Measurements from ENCODE around the gene PPP6R1.

PPP6R1 gene

DNA sequence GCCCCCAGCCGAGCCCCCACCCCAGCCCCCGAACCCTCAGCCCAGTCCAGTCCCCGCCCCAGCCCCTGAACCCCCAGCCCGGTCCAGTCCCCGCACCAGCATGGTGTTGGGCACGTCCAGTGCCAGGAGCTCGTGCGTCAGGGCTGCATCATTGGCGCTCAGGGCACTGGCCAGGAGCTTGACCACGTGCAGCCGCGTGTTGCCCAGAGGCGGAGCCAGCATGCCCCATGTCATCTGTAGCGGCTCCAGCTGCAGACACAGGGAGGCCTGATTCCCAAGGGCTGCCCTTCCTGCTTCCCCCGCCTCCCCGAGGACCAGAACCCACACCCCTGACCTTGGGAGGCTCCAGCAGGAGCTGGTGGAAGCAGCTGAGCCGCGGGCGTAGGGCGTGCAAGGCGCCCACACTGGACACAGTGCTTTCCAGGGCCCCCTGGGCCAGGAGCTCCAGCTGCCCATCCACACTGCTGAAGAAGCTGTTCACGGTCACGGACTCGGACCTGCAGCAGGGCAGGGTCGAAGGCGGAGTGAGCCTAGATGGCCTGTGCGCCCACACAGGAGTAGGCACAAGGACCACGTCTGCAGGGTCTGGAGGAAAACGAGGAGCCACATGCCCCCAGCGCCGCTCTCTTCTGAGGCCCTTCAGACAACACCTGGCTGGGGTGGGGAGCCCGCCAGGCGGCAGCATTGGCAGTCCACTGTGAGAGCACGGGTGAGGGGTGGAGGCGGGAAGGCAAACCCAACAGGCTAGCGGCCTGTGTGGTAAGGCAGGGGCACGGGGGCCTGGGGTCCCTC, 17.5 kb downstream of the PPP6R1 start:
- H3K36me3 ChIP-seq (ENCODE audit: control insufficient read depth, insufficient read depth, low read length): peaks cover 94% of the 10 kb centered on the region
- no peaks in the 10 kb centered on the region for H3K4me1 ChIP-seq (ENCODE audit: control insufficient read depth, insufficient read depth, low read length, poor library complexity, severe bottlenecking)
- no peak overlapping the region for H3K4me3 ChIP-seq (ENCODE audit: extremely low read depth, insufficient read depth, low read length, poor library complexity, severe bottlenecking)
- 97 to 98% methylated on average over 26 to 33 of the region's 37 CpGs for WGBS, 2 experiments (ENCODE audit: insufficient coverage in 2 of 2)
- no peak overlapping the region for H3K27ac ChIP-seq (ENCODE audit: low read depth, low read length, severe bottlenecking)
- no peaks in the 10 kb centered on the region for H3K9me3 ChIP-seq (ENCODE audit: control insufficient read depth, low read length)

DNA sequence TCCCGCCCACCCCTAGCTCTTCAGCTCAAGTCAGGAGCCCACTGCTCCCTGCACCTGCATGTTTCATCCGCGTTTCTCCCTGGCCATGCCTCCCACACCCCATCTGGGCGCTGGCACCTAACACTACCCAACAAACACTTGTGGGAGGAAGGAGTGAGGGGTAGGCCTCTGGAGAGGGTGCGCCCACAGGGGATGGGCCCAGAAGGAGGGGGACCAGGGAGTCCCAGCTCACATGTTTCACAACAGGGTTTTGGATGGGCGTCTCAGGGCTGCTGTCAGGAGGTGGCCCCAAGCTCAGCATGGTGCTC, 18.1 kb downstream of the PPP6R1 start:
- peaks cover 94% of the 10 kb centered on the region for H3K36me3 ChIP-seq (ENCODE audit: control insufficient read depth, insufficient read depth, low read length)
- no peak overlapping the region for H3K27ac ChIP-seq (ENCODE audit: low read depth, low read length, severe bottlenecking)
- 97 to 100% methylated on average over 2 to 3 of the region's 6 CpGs for WGBS, 2 experiments (ENCODE audit: insufficient coverage in 2 of 2)
- no peaks in the 10 kb centered on the region for H3K4me1 ChIP-seq (ENCODE audit: control insufficient read depth, insufficient read depth, low read length, poor library complexity, severe bottlenecking)
- no peaks in the 10 kb centered on the region for H3K9me3 ChIP-seq (ENCODE audit: control insufficient read depth, low read length)
- H3K4me3 ChIP-seq (ENCODE audit: extremely low read depth, insufficient read depth, low read length, poor library complexity, severe bottlenecking): no peak overlapping the region

DNA sequence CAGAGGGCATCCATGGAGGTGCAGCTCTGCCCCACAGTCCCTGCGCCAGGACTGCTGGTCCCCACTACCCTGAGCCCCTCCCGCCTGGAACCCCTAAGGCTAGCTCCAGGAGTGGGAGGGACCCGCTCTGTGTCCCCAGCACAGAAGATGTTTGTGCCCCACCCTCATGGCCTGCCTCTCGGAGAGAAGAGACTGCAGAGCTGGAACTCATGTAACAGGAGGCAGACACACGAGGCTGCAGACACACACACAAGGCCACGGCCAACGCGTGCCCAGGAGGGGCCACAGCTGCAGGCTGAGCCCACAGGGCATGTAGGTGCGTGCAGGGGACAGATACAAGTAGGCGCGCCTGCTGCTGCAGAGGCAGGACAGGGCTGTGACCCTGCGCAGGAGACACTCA, 19.8 kb downstream of the PPP6R1 start:
- Histone ChIP-seq H3K4me1 (ENCODE audit: control insufficient read depth, insufficient read depth, low read length, poor library complexity, severe bottlenecking) (no peaks in the 10 kb centered on the region), H3K9me3 (ENCODE audit: control insufficient read depth, low read length) (no peaks in the 10 kb centered on the region), H3K27ac (ENCODE audit: low read depth, low read length, severe bottlenecking) (no peak overlapping the region), H3K36me3 (ENCODE audit: control insufficient read depth, insufficient read depth, low read length) (peaks cover 91% of the 10 kb centered on the region), H3K4me3 (ENCODE audit: extremely low read depth, insufficient read depth, low read length, poor library complexity, severe bottlenecking) (no peak overlapping the region)
- WGBS, 2 experiments (ENCODE audit: insufficient coverage in 2 of 2): 96 to 98% methylated on average over 11 to 12 of the region's 12 CpGs

DNA sequence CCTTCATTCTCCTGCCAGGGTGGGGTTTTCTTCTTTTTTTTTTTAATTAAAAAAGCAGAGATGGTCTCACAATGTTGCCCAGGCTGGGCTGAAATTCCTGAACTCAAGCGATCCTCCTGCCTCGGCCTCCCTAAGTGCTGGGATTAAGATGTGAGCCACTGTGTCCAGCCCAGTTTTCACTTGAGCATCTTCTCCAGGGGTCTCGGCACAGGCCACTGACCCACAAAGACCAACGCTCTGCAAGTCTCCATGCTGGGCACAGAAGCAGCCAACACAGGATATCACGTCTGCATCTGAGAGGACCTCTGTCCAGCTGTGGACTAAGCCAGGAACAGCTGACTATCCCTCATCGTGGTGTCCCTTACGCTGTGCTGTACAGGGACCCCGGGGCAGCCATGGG, 20.8 kb downstream of the PPP6R1 start:
- no peak overlapping the region for H3K4me3 ChIP-seq (ENCODE audit: extremely low read depth, insufficient read depth, low read length, poor library complexity, severe bottlenecking)
- no peaks in the 10 kb centered on the region for H3K4me1 ChIP-seq (ENCODE audit: control insufficient read depth, insufficient read depth, low read length, poor library complexity, severe bottlenecking)
- WGBS, 2 experiments (ENCODE audit: insufficient coverage in 2 of 2): 96 to 99% methylated on average over 8 of the region's 8 CpGs
- H3K36me3 ChIP-seq (ENCODE audit: control insufficient read depth, insufficient read depth, low read length): peaks cover 92% of the 10 kb centered on the region
- no peaks in the 10 kb centered on the region for H3K9me3 ChIP-seq (ENCODE audit: control insufficient read depth, low read length)
- no peak overlapping the region for H3K27ac ChIP-seq (ENCODE audit: low read depth, low read length, severe bottlenecking)

DNA sequence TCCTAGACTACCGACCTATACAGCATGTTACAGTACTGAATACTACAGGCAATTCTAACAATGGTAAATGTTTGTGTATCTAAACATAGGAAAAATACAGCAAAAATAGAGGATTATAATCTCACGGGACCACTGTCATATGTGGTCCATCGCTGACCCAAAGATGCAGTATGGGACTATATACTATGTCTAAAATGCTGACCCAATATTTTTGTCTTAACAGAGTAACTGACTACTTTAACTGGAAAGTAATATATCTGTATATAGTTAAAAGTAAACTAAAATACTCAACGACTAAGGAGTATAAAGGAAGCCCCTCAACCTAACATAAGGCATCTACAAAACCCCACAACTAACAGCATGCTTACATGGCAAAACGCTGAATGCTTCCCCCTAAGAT, 25.8 kb downstream of the PPP6R1 start:
- H3K36me3 ChIP-seq (ENCODE audit: control insufficient read depth, insufficient read depth, low read length): peaks cover 84% of the 10 kb centered on the region
- H3K9me3 ChIP-seq (ENCODE audit: control insufficient read depth, low read length): no peaks in the 10 kb centered on the region
- no peak overlapping the region for H3K4me3 ChIP-seq (ENCODE audit: extremely low read depth, insufficient read depth, low read length, poor library complexity, severe bottlenecking)
- H3K4me1 ChIP-seq (ENCODE audit: control insufficient read depth, insufficient read depth, low read length, poor library complexity, severe bottlenecking): no peaks in the 10 kb centered on the region
- no peak overlapping the region for H3K27ac ChIP-seq (ENCODE audit: low read depth, low read length, severe bottlenecking)
- 80% methylated on average over 2 of the region's 5 CpGs; no CpG with 5 or more reads in 1 of the 2 experiments for WGBS, 2 experiments (ENCODE audit: insufficient coverage in 2 of 2)

DNA sequence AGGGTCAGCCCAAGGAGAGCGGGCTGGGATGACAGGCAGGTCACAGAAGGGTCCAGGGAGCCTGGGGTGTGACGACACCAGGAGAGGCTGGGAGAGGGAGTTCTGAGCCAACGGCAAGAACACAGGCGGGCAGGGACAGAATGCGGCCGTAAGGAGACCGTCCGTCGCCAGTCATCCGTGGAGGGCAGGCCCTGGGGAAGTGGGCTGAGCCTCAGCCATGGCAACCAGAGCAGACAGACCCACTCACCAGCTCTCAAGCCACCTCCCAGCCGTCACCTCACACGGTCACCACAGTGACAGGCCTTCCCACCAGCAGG, 26.6 kb downstream of the PPP6R1 start:
- Histone ChIP-seq H3K36me3 (ENCODE audit: control insufficient read depth, insufficient read depth, low read length) (peaks cover 78% of the 10 kb centered on the region), H3K4me1 (ENCODE audit: control insufficient read depth, insufficient read depth, low read length, poor library complexity, severe bottlenecking) (no peaks in the 10 kb centered on the region), H3K4me3 (ENCODE audit: extremely low read depth, insufficient read depth, low read length, poor library complexity, severe bottlenecking) (no peak overlapping the region), H3K27ac (ENCODE audit: low read depth, low read length, severe bottlenecking) (no peak overlapping the region), H3K9me3 (ENCODE audit: control insufficient read depth, low read length) (no peaks in the 10 kb centered on the region)
- WGBS, 2 experiments (ENCODE audit: insufficient coverage in 2 of 2): 93 to 95% methylated on average over 4 to 12 of the region's 12 CpGs

DNA sequence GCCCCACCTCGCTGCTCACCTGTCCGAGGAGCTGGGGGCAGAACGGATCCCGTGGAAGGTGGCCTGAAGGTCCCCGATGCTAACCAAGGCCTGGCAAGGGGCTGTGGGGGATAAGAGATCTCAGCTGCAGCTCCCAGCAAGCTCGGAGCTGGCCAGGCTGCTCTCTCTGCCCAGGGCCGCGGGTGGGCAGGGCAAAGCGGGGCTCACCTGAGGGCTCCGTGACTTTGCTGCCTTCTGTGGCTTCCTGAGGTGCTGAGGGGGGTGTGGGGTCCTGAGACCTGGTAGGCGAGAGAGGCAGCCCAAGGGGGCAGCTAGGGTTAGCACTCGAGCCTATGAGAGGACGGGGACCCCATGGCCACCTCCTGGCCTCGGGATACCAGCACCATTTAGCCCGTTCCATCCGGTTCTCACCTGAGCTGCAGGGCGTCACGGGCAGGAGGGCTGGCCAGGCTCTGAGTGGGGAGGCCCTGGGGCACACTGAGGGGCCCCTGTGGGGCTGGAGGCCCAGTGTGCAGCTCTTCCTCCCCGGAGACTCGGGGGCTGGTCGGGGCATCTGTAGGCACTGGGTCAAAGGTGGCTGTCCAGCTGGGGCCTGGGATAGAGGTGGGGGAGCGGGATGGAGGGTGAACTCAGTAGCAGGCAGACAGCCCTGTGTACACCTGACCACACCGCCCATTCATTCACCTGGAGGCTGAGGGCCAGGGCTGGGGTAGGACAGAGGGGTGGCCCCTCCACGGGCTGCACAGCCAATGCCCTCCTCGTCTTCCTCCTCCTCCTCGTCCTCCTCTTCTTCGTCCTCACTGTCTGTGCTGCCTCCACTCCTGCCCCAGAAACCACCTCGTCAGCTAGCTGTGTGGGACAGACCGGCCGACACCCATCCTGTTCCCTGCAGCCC, 27.2 kb downstream of the PPP6R1 start:
- H3K4me3 ChIP-seq (ENCODE audit: extremely low read depth, insufficient read depth, low read length, poor library complexity, severe bottlenecking): no peak overlapping the region
- H3K4me1 ChIP-seq (ENCODE audit: control insufficient read depth, insufficient read depth, low read length, poor library complexity, severe bottlenecking): no peaks in the 10 kb centered on the region
- H3K27ac ChIP-seq (ENCODE audit: low read depth, low read length, severe bottlenecking): no peak overlapping the region
- peaks cover 78% of the 10 kb centered on the region for H3K36me3 ChIP-seq (ENCODE audit: control insufficient read depth, insufficient read depth, low read length)
- WGBS, 2 experiments (ENCODE audit: insufficient coverage in 2 of 2): 94 to 96% methylated on average over 26 to 28 of the region's 30 CpGs
- no peaks in the 10 kb centered on the region for H3K9me3 ChIP-seq (ENCODE audit: control insufficient read depth, low read length)

DNA sequence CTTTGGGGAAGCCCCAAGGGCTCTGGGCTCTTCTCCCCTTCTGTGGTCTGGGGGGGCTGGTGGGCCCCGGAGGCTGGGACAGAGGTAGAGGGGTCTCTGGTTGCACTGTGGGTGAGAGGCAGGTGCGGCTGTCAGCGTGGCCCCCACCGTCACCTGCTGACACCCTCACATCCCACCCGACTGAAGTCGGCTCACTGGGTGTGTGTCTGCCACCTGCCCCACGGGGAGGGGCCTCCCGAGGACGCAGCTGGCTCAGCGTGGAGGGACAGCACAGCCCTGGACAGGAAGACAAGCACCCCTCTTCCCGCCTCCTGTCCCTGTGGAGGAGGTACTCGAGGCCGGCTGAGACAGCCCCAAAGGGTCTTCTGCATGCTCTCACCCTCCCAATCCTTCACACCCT, 28.0 kb downstream of the PPP6R1 start:
- Histone ChIP-seq H3K27ac (ENCODE audit: low read depth, low read length, severe bottlenecking) (no peak overlapping the region), H3K36me3 (ENCODE audit: control insufficient read depth, insufficient read depth, low read length) (peaks cover 77% of the 10 kb centered on the region), H3K4me1 (ENCODE audit: control insufficient read depth, insufficient read depth, low read length, poor library complexity, severe bottlenecking) (no peaks in the 10 kb centered on the region), H3K9me3 (ENCODE audit: control insufficient read depth, low read length) (no peaks in the 10 kb centered on the region), H3K4me3 (ENCODE audit: extremely low read depth, insufficient read depth, low read length, poor library complexity, severe bottlenecking) (no peak overlapping the region)
- WGBS, 2 experiments (ENCODE audit: insufficient coverage in 2 of 2): 88 to 92% methylated on average over 8 to 11 of the region's 13 CpGs

DNA sequence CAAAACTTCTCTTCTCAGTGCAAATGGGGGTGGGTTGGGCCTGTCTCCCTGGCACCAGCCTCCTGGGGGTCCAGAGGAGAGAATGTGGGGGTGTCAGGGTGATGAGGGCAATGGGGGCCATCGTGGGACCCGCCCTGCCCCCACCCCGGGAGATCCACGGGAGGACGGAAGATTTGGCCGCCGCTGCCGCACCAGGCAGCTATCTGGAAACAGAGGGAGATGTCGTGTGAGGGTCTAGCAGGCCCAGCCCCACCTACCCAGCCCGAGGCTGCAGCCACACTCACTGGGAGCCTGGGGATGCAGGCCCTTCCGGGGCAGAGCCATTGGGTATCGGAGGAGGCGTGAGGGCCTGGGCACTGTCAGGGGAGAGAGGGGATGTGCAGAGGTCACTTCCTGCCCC, 28.5 kb downstream of the PPP6R1 start:
- H3K9me3 ChIP-seq (ENCODE audit: control insufficient read depth, low read length): no peaks in the 10 kb centered on the region
- H3K4me1 ChIP-seq (ENCODE audit: control insufficient read depth, insufficient read depth, low read length, poor library complexity, severe bottlenecking): no peaks in the 10 kb centered on the region
- no peak overlapping the region for H3K27ac ChIP-seq (ENCODE audit: low read depth, low read length, severe bottlenecking)
- peaks cover 75% of the 10 kb centered on the region for H3K36me3 ChIP-seq (ENCODE audit: control insufficient read depth, insufficient read depth, low read length)
- 87 to 96% methylated on average over 7 to 8 of the region's 13 CpGs for WGBS, 2 experiments (ENCODE audit: insufficient coverage in 2 of 2)
- no peak overlapping the region for H3K4me3 ChIP-seq (ENCODE audit: extremely low read depth, insufficient read depth, low read length, poor library complexity, severe bottlenecking)

DNA sequence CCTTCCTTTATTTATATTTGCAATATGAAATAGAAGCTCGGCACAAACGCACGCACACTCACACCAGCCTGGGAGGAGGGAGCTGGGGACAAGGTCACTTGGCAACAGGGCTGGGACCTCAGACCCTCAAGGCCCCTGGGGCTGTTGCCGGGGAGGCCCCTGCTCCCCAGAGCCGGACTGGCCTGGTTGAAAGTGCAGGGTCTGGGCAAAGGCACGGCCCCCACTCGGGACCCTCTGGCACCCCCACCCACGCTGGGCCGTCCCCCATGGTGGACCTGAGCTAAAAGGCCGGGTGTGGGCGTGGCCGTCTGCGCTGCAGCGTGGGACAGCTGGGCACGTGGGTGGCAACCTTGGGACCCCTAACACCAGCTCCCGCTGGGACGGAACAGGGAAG, 29.0 kb downstream of the PPP6R1 start:
- Histone ChIP-seq H3K9me3 (ENCODE audit: control insufficient read depth, low read length) (no peaks in the 10 kb centered on the region), H3K36me3 (ENCODE audit: control insufficient read depth, insufficient read depth, low read length) (peaks cover 70% of the 10 kb centered on the region), H3K4me3 (ENCODE audit: extremely low read depth, insufficient read depth, low read length, poor library complexity, severe bottlenecking) (no peak overlapping the region), H3K4me1 (ENCODE audit: control insufficient read depth, insufficient read depth, low read length, poor library complexity, severe bottlenecking) (no peaks in the 10 kb centered on the region), H3K27ac (ENCODE audit: low read depth, low read length, severe bottlenecking) (no peak overlapping the region)
- 92% methylated on average over 12 to 16 of the region's 17 CpGs for WGBS, 2 experiments (ENCODE audit: insufficient coverage in 2 of 2)
